Fibroblast of mammary gland (primary cell): ENCODE results near the gene KCNJ6.
"Not testable (repeated sequence)": the region's sequence is repeated elsewhere in the genome, so short reads cannot be mapped to it uniquely, and the experiment has no call there.

Source experiments
- DNase-seq: peaks from one replicate; pipeline ENCODE4 v3.0.0-alpha.2; 2010; ENCODE audit warnings: low read depth
- H3K4me3 ChIP-seq: 2 replicates; pipeline ENCODE4 v1.5.1; 2011; ENCODE audit warnings: low read depth, mild to moderate bottlenecking, low read length, moderate library complexity; ENCODE audit not compliant: control insufficient read depth
- TF ChIP-seq, protein P1 (sequence below): conservative IDR thresholded peaks from 2 replicates; pipeline ENCODE4 v1.5.1; 2011; ENCODE audit warnings: low read depth, low read length, inconsistent platforms; ENCODE audit not compliant: control insufficient read depth, insufficient read depth

Gene KCNJ6

DNA sequence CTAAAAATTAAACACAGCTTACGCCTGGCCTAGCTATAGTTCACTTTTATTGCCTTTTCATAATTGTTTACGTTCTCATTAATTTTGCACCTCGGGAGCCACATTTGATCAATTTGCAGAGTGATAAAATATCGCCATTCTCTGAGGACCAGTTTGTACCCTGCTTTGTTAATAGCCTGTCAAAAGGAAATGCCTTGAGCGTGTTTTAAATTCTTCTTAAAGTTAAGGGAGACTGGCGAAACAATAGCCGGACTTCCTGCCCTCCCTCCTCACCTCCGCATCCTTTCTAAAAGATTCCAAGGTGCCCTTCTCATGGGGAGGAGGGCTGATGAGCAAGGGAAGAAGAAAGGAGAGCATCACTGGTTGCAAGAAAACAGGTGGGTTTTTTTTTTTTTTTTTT lies 271.6 kb downstream of the KCNJ6 start:
- H3K4me3 ChIP-seq: no peak overlapping the region
- no peak for DNase-seq
- TF ChIP-seq, protein P1, sequence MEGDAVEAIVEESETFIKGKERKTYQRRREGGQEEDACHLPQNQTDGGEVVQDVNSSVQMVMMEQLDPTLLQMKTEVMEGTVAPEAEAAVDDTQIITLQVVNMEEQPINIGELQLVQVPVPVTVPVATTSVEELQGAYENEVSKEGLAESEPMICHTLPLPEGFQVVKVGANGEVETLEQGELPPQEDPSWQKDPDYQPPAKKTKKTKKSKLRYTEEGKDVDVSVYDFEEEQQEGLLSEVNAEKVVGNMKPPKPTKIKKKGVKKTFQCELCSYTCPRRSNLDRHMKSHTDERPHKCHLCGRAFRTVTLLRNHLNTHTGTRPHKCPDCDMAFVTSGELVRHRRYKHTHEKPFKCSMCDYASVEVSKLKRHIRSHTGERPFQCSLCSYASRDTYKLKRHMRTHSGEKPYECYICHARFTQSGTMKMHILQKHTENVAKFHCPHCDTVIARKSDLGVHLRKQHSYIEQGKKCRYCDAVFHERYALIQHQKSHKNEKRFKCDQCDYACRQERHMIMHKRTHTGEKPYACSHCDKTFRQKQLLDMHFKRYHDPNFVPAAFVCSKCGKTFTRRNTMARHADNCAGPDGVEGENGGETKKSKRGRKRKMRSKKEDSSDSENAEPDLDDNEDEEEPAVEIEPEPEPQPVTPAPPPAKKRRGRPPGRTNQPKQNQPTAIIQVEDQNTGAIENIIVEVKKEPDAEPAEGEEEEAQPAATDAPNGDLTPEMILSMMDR: no peak

DNA sequence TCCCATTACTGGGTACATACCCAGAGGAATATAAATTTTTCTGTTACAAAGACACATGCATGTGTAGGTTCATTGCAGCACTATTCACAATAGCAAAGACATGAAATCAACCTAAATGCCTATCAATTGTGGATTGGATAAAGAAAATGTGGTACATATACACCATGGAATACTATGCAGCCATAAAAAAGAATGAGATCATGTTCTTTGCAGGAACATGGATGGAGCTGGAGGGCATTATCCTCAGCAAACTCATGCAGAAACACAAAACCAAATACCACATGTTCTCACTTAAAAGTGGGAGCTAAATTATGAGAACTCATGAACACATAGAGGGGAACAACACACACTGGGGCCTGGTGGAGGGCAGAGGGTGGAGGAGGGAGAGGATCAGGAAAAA lies 272.4 kb downstream of the KCNJ6 start:
- DNase-seq, H3K4me3 ChIP-seq: not testable (repeated sequence)

DNA sequence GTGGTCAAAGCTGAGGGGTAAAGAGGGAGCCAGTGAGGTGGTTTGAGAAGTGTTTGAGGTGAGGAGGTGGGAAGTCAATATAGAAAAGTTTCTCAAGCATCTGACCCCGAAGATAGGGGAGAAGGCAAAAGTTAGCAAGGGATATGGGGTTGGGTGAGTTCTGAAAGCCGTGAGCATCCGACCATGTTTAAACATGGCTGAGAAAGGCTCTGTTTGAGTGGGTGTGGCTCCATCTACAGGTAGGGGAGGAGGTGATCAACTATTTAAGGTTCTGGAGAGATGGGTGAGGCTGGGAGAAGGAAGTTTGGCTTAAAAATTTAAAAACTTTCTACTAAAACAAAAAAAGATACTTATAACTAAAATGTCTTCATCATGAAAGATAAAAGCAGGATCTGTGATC lies 273.8 kb downstream of the KCNJ6 start:
- no peak for DNase-seq
- H3K4me3 ChIP-seq: no peak overlapping the region
- TF ChIP-seq, protein P1: no peak

DNA sequence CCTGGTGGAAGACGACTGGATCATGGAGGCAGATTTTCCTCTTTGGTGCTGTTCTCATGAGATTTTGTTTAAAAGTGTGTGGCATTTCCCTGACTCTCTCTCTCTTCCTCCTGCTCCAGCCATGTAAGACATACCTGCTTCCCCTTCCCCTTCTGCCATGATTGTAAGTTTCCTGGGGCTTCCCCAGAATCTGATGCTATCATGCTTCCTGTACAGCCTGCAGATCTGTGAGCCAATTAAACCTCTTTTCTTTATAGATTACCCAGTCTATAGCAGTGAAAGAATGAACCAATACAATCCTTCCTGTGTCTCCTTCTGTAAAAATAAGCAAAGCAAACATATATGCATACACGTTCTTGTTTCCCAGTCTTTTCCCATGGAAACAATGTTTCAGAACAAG lies 276.5 kb downstream of the KCNJ6 start:
- DNase-seq: no peak
- no peak overlapping the region for H3K4me3 ChIP-seq
- TF ChIP-seq, protein P1: no peak

DNA sequence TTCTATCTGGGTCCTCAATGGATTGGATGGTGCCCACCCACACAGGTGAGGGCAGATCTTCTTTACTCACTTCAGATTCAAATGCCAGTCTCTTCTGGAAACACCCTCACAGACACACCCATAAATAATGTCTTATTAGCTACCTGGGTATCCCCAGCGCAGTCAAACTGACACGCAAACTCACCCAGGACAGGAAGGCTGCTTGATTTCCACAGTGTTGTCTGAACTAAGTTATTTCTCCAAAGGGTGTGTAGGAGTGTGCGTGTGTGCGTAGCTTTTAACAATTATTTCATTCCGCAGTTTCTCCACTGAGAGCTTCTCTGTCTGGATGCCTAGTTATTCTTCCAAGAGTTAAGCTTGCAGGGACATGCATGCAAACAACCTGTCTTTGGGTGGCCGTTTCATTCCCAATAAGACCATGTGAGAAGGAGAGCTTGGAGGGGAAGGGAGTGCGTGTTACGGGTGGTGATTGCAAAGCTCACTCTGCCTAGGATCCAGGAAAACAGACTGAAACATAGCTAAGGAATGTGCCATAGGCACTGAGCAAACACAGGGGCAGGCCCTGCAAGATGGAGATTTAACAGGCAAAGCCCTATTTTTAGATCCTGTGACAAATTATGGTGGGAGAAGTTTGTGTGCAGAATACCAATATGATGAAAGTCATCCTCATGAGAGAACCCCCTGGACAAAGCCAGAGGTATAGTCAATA lies 280.0 kb downstream of the KCNJ6 start:
- TF ChIP-seq, protein P1: no peak
- peak; percentile 48 for DNase-seq
- H3K4me3 ChIP-seq: no peak overlapping the region

DNA sequence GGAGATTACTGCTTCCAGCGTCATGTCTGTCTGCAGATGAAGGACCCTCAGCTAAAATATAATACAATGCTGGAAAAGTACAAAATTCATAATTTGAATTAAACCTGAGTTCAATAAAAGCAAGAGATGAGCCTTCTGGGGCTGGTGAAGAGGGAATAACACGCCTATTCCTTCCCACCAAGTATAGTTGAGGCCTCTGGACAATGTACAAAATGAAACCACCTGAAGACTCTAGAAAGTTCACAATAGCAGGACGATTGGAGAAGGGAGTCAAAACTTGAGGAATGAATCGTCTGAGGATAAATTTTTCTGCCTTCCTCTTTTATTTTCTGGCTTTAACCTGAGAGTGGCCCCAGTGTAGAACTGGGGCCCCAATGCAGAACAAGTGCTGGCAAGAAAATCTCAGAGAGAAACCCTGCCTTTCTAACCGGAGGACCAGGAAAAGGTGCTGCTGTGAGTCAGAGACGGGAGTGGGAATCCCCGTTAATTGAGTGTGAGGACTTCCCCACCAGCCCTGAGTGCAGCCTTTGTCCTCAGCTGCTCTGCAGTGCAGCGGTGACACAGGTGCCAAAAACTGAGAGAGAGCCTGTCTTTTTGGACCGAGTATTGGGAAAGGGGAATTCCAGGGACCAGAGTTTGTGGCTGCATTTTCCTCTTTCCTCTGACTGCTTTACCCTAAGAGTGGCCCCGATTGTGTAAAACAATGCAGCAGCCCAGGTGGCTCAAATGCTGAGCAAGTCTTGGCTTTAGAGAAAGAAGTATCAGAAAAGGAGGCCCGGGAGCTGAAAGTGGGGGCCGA lies 284.7 kb downstream of the KCNJ6 start:
- no peak for DNase-seq
- H3K4me3 ChIP-seq: no peak overlapping the region
- TF ChIP-seq, protein P1: no peak

DNA sequence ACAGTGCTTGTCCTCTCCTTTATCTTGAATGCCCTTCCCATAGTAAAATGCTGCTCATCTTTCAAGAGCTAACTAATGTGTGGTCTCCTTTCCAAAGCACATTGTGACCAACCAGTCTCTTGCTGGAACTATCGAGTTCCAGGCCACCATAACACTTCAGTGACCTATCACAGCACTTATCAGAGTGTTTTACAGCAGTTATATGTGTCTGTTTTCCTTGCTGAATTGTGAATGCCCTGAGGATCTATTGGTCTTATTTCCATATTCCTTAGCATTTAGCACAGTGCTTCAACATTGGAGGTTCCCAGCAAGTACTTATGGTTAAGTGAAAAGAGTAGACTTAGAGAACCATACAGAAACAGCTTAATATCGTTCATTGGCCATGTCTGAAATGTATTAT lies 285.4 kb downstream of the KCNJ6 start:
- H3K4me3 ChIP-seq: no peak overlapping the region
- TF ChIP-seq, protein P1: no peak
- DNase-seq: no peak
